ENCODE data around the gene GTF3C1. TPM values are rescaled to one million over a fixed set of nuclear protein-coding genes. Genes with fewer than 3 reads are reported as not detected.

Gene GTF3C1
- total RNA-seq, 1 donor, result 59.0 TPM

- no peaks in the 10 kb centered on the region for H3K4me1 ChIP-seq (ENCODE audit: insufficient read depth, low read length)
- no peak overlapping the region for H3K4me2 ChIP-seq (ENCODE audit: insufficient read depth, low read length)
- no peaks in the 10 kb centered on the region for H3K9me3 ChIP-seq (ENCODE audit: low read depth, low read length)
- no peaks in the 10 kb centered on the region for H3K79me2 ChIP-seq (ENCODE audit: insufficient read depth, low read length)
- no peak overlapping the region for H2AFZ ChIP-seq (ENCODE audit: low read length)
- H3K36me3 ChIP-seq (ENCODE audit: insufficient read depth, low read length), result peaks cover 61% of the 10 kb centered on the region
- H4K20me1 ChIP-seq (ENCODE audit: insufficient read depth, low read length), result no peaks in the 10 kb centered on the region
- TF ChIP-seq, protein P1, sequence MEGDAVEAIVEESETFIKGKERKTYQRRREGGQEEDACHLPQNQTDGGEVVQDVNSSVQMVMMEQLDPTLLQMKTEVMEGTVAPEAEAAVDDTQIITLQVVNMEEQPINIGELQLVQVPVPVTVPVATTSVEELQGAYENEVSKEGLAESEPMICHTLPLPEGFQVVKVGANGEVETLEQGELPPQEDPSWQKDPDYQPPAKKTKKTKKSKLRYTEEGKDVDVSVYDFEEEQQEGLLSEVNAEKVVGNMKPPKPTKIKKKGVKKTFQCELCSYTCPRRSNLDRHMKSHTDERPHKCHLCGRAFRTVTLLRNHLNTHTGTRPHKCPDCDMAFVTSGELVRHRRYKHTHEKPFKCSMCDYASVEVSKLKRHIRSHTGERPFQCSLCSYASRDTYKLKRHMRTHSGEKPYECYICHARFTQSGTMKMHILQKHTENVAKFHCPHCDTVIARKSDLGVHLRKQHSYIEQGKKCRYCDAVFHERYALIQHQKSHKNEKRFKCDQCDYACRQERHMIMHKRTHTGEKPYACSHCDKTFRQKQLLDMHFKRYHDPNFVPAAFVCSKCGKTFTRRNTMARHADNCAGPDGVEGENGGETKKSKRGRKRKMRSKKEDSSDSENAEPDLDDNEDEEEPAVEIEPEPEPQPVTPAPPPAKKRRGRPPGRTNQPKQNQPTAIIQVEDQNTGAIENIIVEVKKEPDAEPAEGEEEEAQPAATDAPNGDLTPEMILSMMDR (IDR thresholded peaks at IDR 0.05; ENCODE audit: extremely low read depth, low read depth, low read length), result no peak
- no peak overlapping the region for H3K27ac ChIP-seq (ENCODE audit: low read depth, low read length)
- no peaks in the 10 kb centered on the region for H3K27me3 ChIP-seq (ENCODE audit: insufficient read depth, low read length)
- H3K4me3 ChIP-seq (ENCODE audit: insufficient read depth, low read length), result no peak overlapping the region
- DNase-seq (ENCODE audit: insufficient read length, low spot score, missing footprints), result peak; percentile 64
These were observed 87.4 kb downstream of the GTF3C1 start for GRCh38 chr16:27462200-27462845.

DNA sequence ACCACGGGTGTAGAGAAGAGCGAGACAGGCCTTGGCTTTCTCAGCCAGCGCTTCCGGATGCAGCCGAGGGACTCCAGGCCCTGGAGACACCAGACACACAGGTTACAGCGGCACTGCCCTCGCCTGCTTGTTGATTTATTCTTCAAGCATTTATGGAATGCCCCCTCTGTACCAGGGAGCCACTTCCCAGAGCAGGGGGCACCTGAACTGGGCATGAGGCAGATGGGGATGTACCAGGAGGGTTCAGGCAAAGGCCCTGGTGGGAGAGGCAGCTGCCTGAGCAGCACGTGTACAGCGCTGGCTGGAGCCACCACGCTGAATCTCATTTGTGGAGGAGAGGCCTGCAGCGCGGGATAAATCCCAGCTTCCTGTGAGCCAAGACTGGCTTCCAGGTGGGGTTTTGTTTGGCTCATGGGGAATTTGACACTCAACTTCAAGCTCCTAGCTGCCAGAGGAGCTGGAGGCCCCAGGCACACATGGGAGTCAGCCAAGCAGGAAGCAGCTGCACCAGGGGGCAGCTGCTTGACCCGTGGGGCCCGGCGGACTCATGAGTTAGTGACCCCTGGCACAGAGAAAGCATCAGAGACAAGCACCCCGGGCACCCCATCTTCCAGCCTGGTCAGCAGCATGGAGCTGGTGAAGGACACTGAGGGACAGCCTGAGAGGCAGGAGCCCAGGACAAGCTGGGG, 88.1 kb downstream of the GTF3C1 start:
- Histone ChIP-seq H4K20me1 (ENCODE audit: insufficient read depth, low read length) (no peaks in the 10 kb centered on the region), H3K9me3 (ENCODE audit: low read depth, low read length) (no peaks in the 10 kb centered on the region), H3K4me2 (ENCODE audit: insufficient read depth, low read length) (no peak overlapping the region), H3K79me2 (ENCODE audit: insufficient read depth, low read length) (no peaks in the 10 kb centered on the region), H3K27me3 (ENCODE audit: insufficient read depth, low read length) (no peaks in the 10 kb centered on the region), H2AFZ (ENCODE audit: low read length) (no peak overlapping the region), H3K4me1 (ENCODE audit: insufficient read depth, low read length) (no peaks in the 10 kb centered on the region), H3K4me3 (ENCODE audit: insufficient read depth, low read length) (no peak overlapping the region), H3K27ac (ENCODE audit: low read depth, low read length) (no peak overlapping the region), H3K36me3 (ENCODE audit: insufficient read depth, low read length) (peaks cover 54% of the 10 kb centered on the region)
- DNase-seq (ENCODE audit: insufficient read length, low spot score, missing footprints), result peak; percentile 85
- TF ChIP-seq, protein P1 (IDR thresholded peaks at IDR 0.05; ENCODE audit: extremely low read depth, low read depth, low read length), result no peak

GRCh38 chr16:27460663-27461482, 88.8 kb downstream of the GTF3C1 start:
- Histone ChIP-seq H3K4me3 (ENCODE audit: insufficient read depth, low read length) (no peak overlapping the region), H3K27ac (ENCODE audit: low read depth, low read length) (no peak overlapping the region), H3K79me2 (ENCODE audit: insufficient read depth, low read length) (no peaks in the 10 kb centered on the region), H3K4me2 (ENCODE audit: insufficient read depth, low read length) (no peak overlapping the region), H3K27me3 (ENCODE audit: insufficient read depth, low read length) (no peaks in the 10 kb centered on the region), H3K4me1 (ENCODE audit: insufficient read depth, low read length) (no peaks in the 10 kb centered on the region), H2AFZ (ENCODE audit: low read length) (no peak overlapping the region), H3K36me3 (ENCODE audit: insufficient read depth, low read length) (peaks cover 47% of the 10 kb centered on the region), H4K20me1 (ENCODE audit: insufficient read depth, low read length) (no peaks in the 10 kb centered on the region), H3K9me3 (ENCODE audit: low read depth, low read length) (no peaks in the 10 kb centered on the region)
- DNase-seq (ENCODE audit: insufficient read length, low spot score, missing footprints), result peak; percentile 90
- TF ChIP-seq, protein P1 (IDR thresholded peaks at IDR 0.05; ENCODE audit: extremely low read depth, low read depth, low read length), result no peak

- Histone ChIP-seq H2AFZ (ENCODE audit: low read length) (no peak overlapping the region), H3K4me2 (ENCODE audit: insufficient read depth, low read length) (no peak overlapping the region), H3K27me3 (ENCODE audit: insufficient read depth, low read length) (no peaks in the 10 kb centered on the region), H3K4me1 (ENCODE audit: insufficient read depth, low read length) (no peaks in the 10 kb centered on the region), H3K36me3 (ENCODE audit: insufficient read depth, low read length) (peaks cover 40% of the 10 kb centered on the region), H3K27ac (ENCODE audit: low read depth, low read length) (no peak overlapping the region), H3K9me3 (ENCODE audit: low read depth, low read length) (no peaks in the 10 kb centered on the region), H4K20me1 (ENCODE audit: insufficient read depth, low read length) (no peaks in the 10 kb centered on the region), H3K4me3 (ENCODE audit: insufficient read depth, low read length) (no peak overlapping the region), H3K79me2 (ENCODE audit: insufficient read depth, low read length) (no peaks in the 10 kb centered on the region)
- TF ChIP-seq, protein P1 (IDR thresholded peaks at IDR 0.05; ENCODE audit: extremely low read depth, low read depth, low read length), result no peak
- peak; percentile 48 for DNase-seq (ENCODE audit: insufficient read length, low spot score, missing footprints)
These were observed 89.5 kb downstream of the GTF3C1 start for GRCh38 chr16:27460213-27460612.

All from osteoblast (primary cell).